Liver (tissue), 9 donors: Measurements from ENCODE around the gene FBXO21. TPM values are rescaled to one million over a fixed set of nuclear protein-coding genes. Genes with fewer than 3 reads are reported as not detected.

Source experiments
- DNase-seq: peaks from one replicate; pipeline ENCODE4 v3.0.0-alpha.2; 2017; ENCODE audit warnings: low spot score
- H3K27ac ChIP-seq, 2 donors: one replicate each; pipeline ENCODE4 v1.7.0; 2013; ENCODE audit warnings: inconsistent platforms in 2 of 2, low read length in 2 of 2, control low read depth in 1 of 2, low read depth in 1 of 2, mild to moderate bottlenecking in 1 of 2
- H3K27me3 ChIP-seq, 4 donors: one replicate each; pipeline versions ENCODE4 v1.6.1 to v1.7.0; 2013; ENCODE audit warnings: low read length in 3 of 4, inconsistent platforms in 1 of 4, mild to moderate bottlenecking in 1 of 4, moderate library complexity in 1 of 4; ENCODE audit not compliant: control insufficient read depth in 4 of 4, insufficient read depth in 4 of 4
- H3K36me3 ChIP-seq, 4 donors: one replicate each; pipeline versions ENCODE4 v1.6.1 to v1.7.0; 2013; ENCODE audit warnings: low read length in 3 of 4, mild to moderate bottlenecking in 3 of 4, low read depth in 1 of 4, moderate library complexity in 1 of 4; ENCODE audit not compliant: control insufficient read depth in 4 of 4, insufficient read depth in 3 of 4
- H3K4me1 ChIP-seq, 4 donors: one replicate each; pipeline versions ENCODE4 v1.6.1 to v1.7.0; 2013; ENCODE audit warnings: low read length in 3 of 4, mild to moderate bottlenecking in 3 of 4, moderate library complexity in 1 of 4; ENCODE audit not compliant: control insufficient read depth in 4 of 4, insufficient read depth in 4 of 4
- H3K4me3 ChIP-seq, 3 donors: one replicate each; pipeline versions ENCODE4 v1.6.1 to v1.7.0; 2013; ENCODE audit warnings: low read length in 3 of 3, control low read depth in 1 of 3, low read depth in 1 of 3, mild to moderate bottlenecking in 1 of 3
- H3K9ac ChIP-seq, 2 donors: one replicate each; pipeline ENCODE4 v1.7.0; 2013; ENCODE audit warnings: low read length in 2 of 2, mild to moderate bottlenecking in 2 of 2, moderate library complexity in 2 of 2, control low read depth in 1 of 2, low read depth in 1 of 2
- H3K9me3 ChIP-seq, 4 donors: one replicate each; pipeline versions ENCODE4 v1.6.1 to v1.7.0; 2013; ENCODE audit warnings: low read length in 3 of 4; ENCODE audit not compliant: control insufficient read depth in 4 of 4
- ATF3 ChIP-seq: IDR thresholded peaks from 2 replicates; pipeline ENCODE4 v1.6.1; 2016; ENCODE audit warnings: antibody characterized with exemption
- CTCF ChIP-seq: fragments of 150-350 bp; IDR thresholded peaks from 2 replicates; pipeline ENCODE4 v1.5.1; 2017; ENCODE audit warnings: improper control_type of control experiment, low read depth, low read length; ENCODE audit not compliant: missing input control
- EGR1 ChIP-seq, 2 donors: IDR thresholded peaks; 2 replicates each; pipeline ENCODE4 v1.6.1; 2016 to 2018; ENCODE audit warnings: antibody characterized with exemption in 2 of 2, low read depth in 2 of 2
- FOXA1 ChIP-seq: IDR thresholded peaks from 2 replicates; pipeline ENCODE4 v1.6.1; 2016; ENCODE audit warnings: antibody characterized with exemption
- FOXA2 ChIP-seq: IDR thresholded peaks from 2 replicates; pipeline ENCODE4 v1.6.1; 2016; ENCODE audit warnings: antibody characterized with exemption
- GABPA ChIP-seq, 2 donors: IDR thresholded peaks in 1 of 2; conservative IDR thresholded peaks in 1 of 2; 2 replicates each; pipeline ENCODE4 v1.6.1; 2016; ENCODE audit warnings: antibody characterized with exemption in 2 of 2, mild to moderate bottlenecking in 1 of 2, moderate library complexity in 1 of 2
- HNF4A ChIP-seq, 2 donors: conservative IDR thresholded peaks; 2 replicates each; pipeline ENCODE4 v1.6.1; 2016; ENCODE audit warnings: antibody characterized with exemption in 2 of 2, mild to moderate bottlenecking in 2 of 2
- HNF4G ChIP-seq: IDR thresholded peaks from 2 replicates; pipeline ENCODE4 v1.6.1; 2016; ENCODE audit warnings: antibody characterized with exemption
- JUND ChIP-seq, 2 donors: IDR thresholded peaks; 2 replicates each; pipeline ENCODE4 v1.6.1; 2016; ENCODE audit warnings: antibody characterized with exemption in 2 of 2
- MAX ChIP-seq: IDR thresholded peaks from 2 replicates; pipeline ENCODE4 v1.6.1; 2016; ENCODE audit warnings: antibody characterized with exemption
- NR2F2 ChIP-seq: IDR thresholded peaks from 2 replicates; pipeline ENCODE4 v1.6.1; 2016; ENCODE audit warnings: antibody characterized with exemption
- REST ChIP-seq: IDR thresholded peaks from 2 replicates; pipeline ENCODE4 v1.6.1; 2016; ENCODE audit warnings: antibody characterized with exemption, mild to moderate bottlenecking
- RXRA ChIP-seq, 2 donors: IDR thresholded peaks; 2 replicates each; pipeline ENCODE4 v1.6.1; 2017 to 2018; ENCODE audit warnings: antibody characterized with exemption in 2 of 2, mild to moderate bottlenecking in 1 of 2
- SP1 ChIP-seq: IDR thresholded peaks from 2 replicates; pipeline ENCODE4 v1.6.1; 2018; ENCODE audit warnings: antibody characterized with exemption, mild to moderate bottlenecking
- TAF1 ChIP-seq: conservative IDR thresholded peaks from 2 replicates; pipeline ENCODE4 v1.6.1; 2016; ENCODE audit warnings: antibody characterized with exemption, mild to moderate bottlenecking
- YY1 ChIP-seq: IDR thresholded peaks from 2 replicates; pipeline ENCODE4 v1.6.1; 2016; ENCODE audit warnings: antibody characterized with exemption, mild to moderate bottlenecking
- ZBTB33 ChIP-seq: IDR thresholded peaks from 2 replicates; pipeline ENCODE4 v1.6.1; 2016; ENCODE audit warnings: antibody characterized with exemption
- WGBS: extraction: QIAGEN DNeasy Blood & Tissue Kit; methylation state at CpG from one replicate; pipeline ENCODE4 v1.1.7; 2013; 5-methylcytosine and 5-hydroxymethylcytosine counted together
- polyA plus RNA-seq, 2 donors: library from polyadenylated mRNA; stranded (reverse) in 1 of 2; unstranded in 1 of 2; fragments of 200-250 nt in 1 of 2; fragments of >200 nt in 1 of 2; fragmentation: Nextera tagmentation in 1 of 2; extraction: Ambion mirVana in 1 of 2; gene quantifications; one replicate each; pipeline versions ENCODE4 v1.2.1 to v1.2.3, GENCODE V29; 2013 to 2015
- total RNA-seq, 2 donors: library from RNA; depleted of rRNA; stranded (reverse); fragments of >200 nt; gene quantifications; one replicate each; pipeline ENCODE4 v1.2.3, GENCODE V29; 2014
- donor health status: healthy.
- donor health status: healthy.
- donor health status: healthy.
- donor health status: healthy.
- donor health status: healthy.

The FBXO21 gene
- total and polyA plus RNA-seq, 4 donors, result 12.9 to 54.4 (median 21.1) TPM

- H3K9ac ChIP-seq, result no peak overlapping the region
- no peaks in the 10 kb centered on the region for H3K9me3 ChIP-seq
- no peak for TF ChIP-seq JUND (IDR thresholded peaks at IDR 0.05)
- TF ChIP-seq FOXA2, result no peak
- no peak for TF ChIP-seq RXRA (IDR thresholded peaks at IDR 0.05)
- TF ChIP-seq NR2F2, result no peak
- no peak for TF ChIP-seq GABPA (IDR thresholded peaks at IDR 0.05 in 1 of 2, conservative IDR thresholded peaks at IDR 0.05 in 1 of 2)
- TF ChIP-seq TAF1, result no peak
- TF ChIP-seq MAX, result no peak
- TF ChIP-seq SP1, result no peak
- TF ChIP-seq ATF3, result no peak
- TF ChIP-seq HNF4G, result no peak
- no peak for TF ChIP-seq FOXA1
- no peak for TF ChIP-seq ZBTB33
- no peak for TF ChIP-seq REST
- TF ChIP-seq HNF4A (conservative IDR thresholded peaks at IDR 0.05), result no peak
- TF ChIP-seq EGR1 (IDR thresholded peaks at IDR 0.05; ENCODE audit: low read depth in 2 of 2), result no peak
- TF ChIP-seq YY1, result no peak
- no peak for TF ChIP-seq CTCF
- no peaks in the 10 kb centered on the region for H3K4me1 ChIP-seq
- peaks cover 11 to 74% (median 40%) of the 10 kb centered on the region in 4 donors for H3K36me3 ChIP-seq
- no peak overlapping the region for H3K27ac ChIP-seq
- H3K27me3 ChIP-seq, result no peaks in the 10 kb centered on the region
- 87% methylated on average over 5 of the region's 5 CpGs for WGBS
- no peak overlapping the region for H3K4me3 ChIP-seq
- DNase-seq, result no peak
Measured at GRCh38 chr12:117151403-117152031, 38.8 kb downstream of the FBXO21 start.
